ENCODE measurements around the gene STXBP5. TPM values are rescaled to one million over a fixed set of nuclear protein-coding genes. Genes with fewer than 3 reads are reported as not detected.

The STXBP5 gene
- polyA plus RNA-seq, 1 donor (not counting 4 experiments of a cell fraction or from before 2014, with no cell fraction given) = 19.4 TPM

DNA sequence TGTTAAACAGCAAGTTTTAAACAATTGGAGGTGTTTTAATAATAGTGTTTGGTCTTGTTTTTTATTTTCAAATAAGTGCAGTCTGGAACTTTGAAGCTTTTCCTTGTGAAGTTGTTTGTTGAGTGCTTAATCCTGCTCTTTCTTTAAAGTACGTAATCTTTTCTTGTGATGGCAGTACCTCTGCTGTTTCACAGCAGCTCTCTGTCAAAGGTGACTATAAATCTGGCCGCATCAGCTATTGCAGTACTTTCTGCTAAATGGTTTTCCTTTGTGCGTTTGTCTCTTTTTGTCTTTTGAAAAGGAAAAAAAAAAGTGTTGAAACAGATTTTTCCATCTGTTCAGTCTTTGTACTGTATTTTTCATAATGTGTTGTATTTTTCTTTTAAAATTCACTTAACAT, 12.7 kb downstream of the STXBP5 start:
- H4K20me1 ChIP-seq (ENCODE audit: control insufficient read depth, extremely low read depth, insufficient read depth, low read length) = no peaks in the 10 kb centered on the region
- H3K27me3 ChIP-seq (ENCODE audit: control insufficient read depth, extremely low read depth, insufficient read depth, low read length) = no peaks in the 10 kb centered on the region
- H2AFZ ChIP-seq (ENCODE audit: control insufficient read depth, low read length) = no peak overlapping the region
- H3K9me3 ChIP-seq (ENCODE audit: control insufficient read depth, low read depth, low read length) = no peaks in the 10 kb centered on the region
- DNase-seq (ENCODE audit: low read depth, low spot score) (no peak), FAIRE-seq (no peak)
- peaks cover 2 to 5% of the 10 kb centered on the region in 2 experiments for H3K36me3 ChIP-seq (ENCODE audit: control insufficient read depth in 2 of 2, extremely low read depth in 1 of 2, insufficient read depth in 2 of 2, low read length in 2 of 2)
- no peak overlapping the region for H3K4me2 ChIP-seq (ENCODE audit: control insufficient read depth, extremely low read depth, insufficient read depth, low read depth, low read length)
- peaks cover 3% of the 10 kb centered on the region for H3K4me1 ChIP-seq (ENCODE audit: control insufficient read depth, extremely low read depth, insufficient read depth, low read length)
- peaks cover 24% of the 10 kb centered on the region for H3K79me2 ChIP-seq (ENCODE audit: control insufficient read depth, insufficient read depth, low read length)
- no peak overlapping the region for H3K9ac ChIP-seq (ENCODE audit: control insufficient read depth, extremely low read depth, insufficient read depth, low read length)
- dilution Hi-C loops (cut with MboI; ENCODE audit: extremely low pct_ligation_motif_present, low sequenced_read_pairs) = no loop called here
- no peak for TF ChIP-seq EZH2 (IDR thresholded peaks at IDR 0.05; ENCODE audit: low read length)
- TF ChIP-seq, protein P1, sequence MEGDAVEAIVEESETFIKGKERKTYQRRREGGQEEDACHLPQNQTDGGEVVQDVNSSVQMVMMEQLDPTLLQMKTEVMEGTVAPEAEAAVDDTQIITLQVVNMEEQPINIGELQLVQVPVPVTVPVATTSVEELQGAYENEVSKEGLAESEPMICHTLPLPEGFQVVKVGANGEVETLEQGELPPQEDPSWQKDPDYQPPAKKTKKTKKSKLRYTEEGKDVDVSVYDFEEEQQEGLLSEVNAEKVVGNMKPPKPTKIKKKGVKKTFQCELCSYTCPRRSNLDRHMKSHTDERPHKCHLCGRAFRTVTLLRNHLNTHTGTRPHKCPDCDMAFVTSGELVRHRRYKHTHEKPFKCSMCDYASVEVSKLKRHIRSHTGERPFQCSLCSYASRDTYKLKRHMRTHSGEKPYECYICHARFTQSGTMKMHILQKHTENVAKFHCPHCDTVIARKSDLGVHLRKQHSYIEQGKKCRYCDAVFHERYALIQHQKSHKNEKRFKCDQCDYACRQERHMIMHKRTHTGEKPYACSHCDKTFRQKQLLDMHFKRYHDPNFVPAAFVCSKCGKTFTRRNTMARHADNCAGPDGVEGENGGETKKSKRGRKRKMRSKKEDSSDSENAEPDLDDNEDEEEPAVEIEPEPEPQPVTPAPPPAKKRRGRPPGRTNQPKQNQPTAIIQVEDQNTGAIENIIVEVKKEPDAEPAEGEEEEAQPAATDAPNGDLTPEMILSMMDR (optimal IDR thresholded peaks at IDR 0.05 in 1 of 3, IDR thresholded peaks at IDR 0.05 in 1 of 3, conservative IDR thresholded peaks at IDR 0.05 in 1 of 3; ENCODE audit: extremely low read depth in 1 of 3, insufficient read depth in 2 of 3, low read length in 3 of 3) = no peak
- H3K4me3 ChIP-seq (ENCODE audit: control insufficient read depth in 2 of 3, extremely low read depth in 1 of 3, insufficient read depth in 2 of 3, low read depth in 1 of 3, low read length in 3 of 3) = no peak overlapping the region
- H3K9me1 ChIP-seq (ENCODE audit: control insufficient read depth, extremely low read depth, insufficient read depth, low read length) = no peaks in the 10 kb centered on the region
- no peak overlapping the region for H3K27ac ChIP-seq (ENCODE audit: control insufficient read depth, insufficient read depth, low read length)

DNA sequence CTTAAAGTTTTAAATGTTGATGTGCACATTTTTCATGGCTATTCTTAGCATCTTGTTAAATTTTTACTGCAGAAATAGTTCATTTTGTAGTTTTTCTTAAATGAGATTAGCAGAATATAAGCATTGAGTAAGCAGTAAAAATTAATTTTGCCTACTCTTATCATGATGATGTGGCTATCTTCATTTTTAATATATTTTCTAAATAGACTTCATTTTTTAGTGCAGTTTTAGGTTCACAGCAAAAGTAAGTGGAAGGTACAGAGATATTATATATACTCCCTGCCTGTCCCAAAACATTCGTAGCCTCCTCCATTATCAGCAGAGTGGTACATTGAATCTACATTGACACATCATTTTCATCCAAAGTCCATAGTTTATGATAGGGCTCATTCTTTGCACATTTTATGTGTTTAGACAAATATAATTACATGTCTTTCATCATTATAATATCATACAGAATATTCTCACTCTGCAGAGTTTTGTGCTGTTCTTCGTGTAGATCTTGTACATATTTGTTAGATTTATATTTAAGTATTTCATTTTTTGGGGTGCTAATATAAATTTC, 13.7 kb downstream of the STXBP5 start:
- Histone ChIP-seq H3K4me3 (ENCODE audit: control insufficient read depth in 2 of 3, extremely low read depth in 1 of 3, insufficient read depth in 2 of 3, low read depth in 1 of 3, low read length in 3 of 3) (no peak overlapping the region), H3K4me1 (ENCODE audit: control insufficient read depth, extremely low read depth, insufficient read depth, low read length) (peaks cover 3% of the 10 kb centered on the region), H3K27me3 (ENCODE audit: control insufficient read depth, extremely low read depth, insufficient read depth, low read length) (no peaks in the 10 kb centered on the region), H3K9me1 (ENCODE audit: control insufficient read depth, extremely low read depth, insufficient read depth, low read length) (no peaks in the 10 kb centered on the region), H3K9me3 (ENCODE audit: control insufficient read depth, low read depth, low read length) (no peaks in the 10 kb centered on the region), H2AFZ (ENCODE audit: control insufficient read depth, low read length) (no peak overlapping the region), H4K20me1 (ENCODE audit: control insufficient read depth, extremely low read depth, insufficient read depth, low read length) (no peaks in the 10 kb centered on the region), H3K27ac (ENCODE audit: control insufficient read depth, insufficient read depth, low read length) (no peak overlapping the region), H3K9ac (ENCODE audit: control insufficient read depth, extremely low read depth, insufficient read depth, low read length) (no peak overlapping the region), H3K4me2 (ENCODE audit: control insufficient read depth, extremely low read depth, insufficient read depth, low read depth, low read length) (no peak overlapping the region), H3K36me3 (ENCODE audit: control insufficient read depth in 2 of 2, extremely low read depth in 1 of 2, insufficient read depth in 2 of 2, low read length in 2 of 2) (peaks cover 2 to 4% of the 10 kb centered on the region in 2 experiments), H3K79me2 (ENCODE audit: control insufficient read depth, insufficient read depth, low read length) (peaks cover 22% of the 10 kb centered on the region)
- dilution Hi-C loops (cut with MboI; ENCODE audit: extremely low pct_ligation_motif_present, low sequenced_read_pairs) = no loop called here
- no peak for FAIRE-seq
- TF ChIP-seq EZH2 (IDR thresholded peaks at IDR 0.05; ENCODE audit: low read length) = no peak
- TF ChIP-seq, protein P1 (optimal IDR thresholded peaks at IDR 0.05 in 1 of 3, IDR thresholded peaks at IDR 0.05 in 1 of 3, conservative IDR thresholded peaks at IDR 0.05 in 1 of 3; ENCODE audit: extremely low read depth in 1 of 3, insufficient read depth in 2 of 3, low read length in 3 of 3) = no peak
- no peak for DNase-seq (ENCODE audit: low read depth, low spot score)
